ENCODE results near the gene SETX.

The SETX gene

DNA sequence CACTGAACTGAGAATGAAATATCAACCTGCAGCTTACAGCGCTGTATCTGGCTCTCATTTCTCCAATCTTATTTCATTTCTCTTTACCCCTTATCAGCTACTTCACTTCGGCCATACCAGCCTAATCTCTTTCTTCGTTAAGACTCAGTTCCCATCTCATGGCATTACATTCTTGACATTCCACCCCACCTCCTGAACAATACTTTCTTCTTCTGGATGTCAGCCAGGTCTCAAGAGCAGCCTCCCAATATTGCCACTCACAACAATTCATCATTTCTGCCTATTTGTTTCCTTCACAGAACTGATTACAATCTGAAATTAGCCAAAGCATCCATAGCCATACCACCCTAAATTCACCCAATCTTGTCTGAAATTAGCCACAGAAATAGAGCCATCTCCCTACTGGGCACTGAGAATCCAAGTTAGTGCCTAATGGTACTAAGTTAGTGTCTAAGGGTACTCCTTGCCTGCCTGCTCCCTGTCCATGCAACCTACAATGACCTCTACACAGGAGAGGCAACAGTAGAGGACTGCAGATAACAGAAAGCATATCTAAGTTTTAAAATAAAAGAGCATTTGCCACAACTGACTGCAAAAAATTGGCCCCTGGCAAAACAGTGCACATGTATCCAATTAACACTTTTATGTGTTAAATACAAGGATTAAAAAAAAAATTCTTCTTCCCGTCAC lies 35.2 kb downstream of the SETX start:
- TF ChIP-seq, protein P1, sequence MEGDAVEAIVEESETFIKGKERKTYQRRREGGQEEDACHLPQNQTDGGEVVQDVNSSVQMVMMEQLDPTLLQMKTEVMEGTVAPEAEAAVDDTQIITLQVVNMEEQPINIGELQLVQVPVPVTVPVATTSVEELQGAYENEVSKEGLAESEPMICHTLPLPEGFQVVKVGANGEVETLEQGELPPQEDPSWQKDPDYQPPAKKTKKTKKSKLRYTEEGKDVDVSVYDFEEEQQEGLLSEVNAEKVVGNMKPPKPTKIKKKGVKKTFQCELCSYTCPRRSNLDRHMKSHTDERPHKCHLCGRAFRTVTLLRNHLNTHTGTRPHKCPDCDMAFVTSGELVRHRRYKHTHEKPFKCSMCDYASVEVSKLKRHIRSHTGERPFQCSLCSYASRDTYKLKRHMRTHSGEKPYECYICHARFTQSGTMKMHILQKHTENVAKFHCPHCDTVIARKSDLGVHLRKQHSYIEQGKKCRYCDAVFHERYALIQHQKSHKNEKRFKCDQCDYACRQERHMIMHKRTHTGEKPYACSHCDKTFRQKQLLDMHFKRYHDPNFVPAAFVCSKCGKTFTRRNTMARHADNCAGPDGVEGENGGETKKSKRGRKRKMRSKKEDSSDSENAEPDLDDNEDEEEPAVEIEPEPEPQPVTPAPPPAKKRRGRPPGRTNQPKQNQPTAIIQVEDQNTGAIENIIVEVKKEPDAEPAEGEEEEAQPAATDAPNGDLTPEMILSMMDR (conservative IDR thresholded peaks at IDR 0.05; ENCODE audit: low read depth): no peak
- ChIA-PET POLR2A (ENCODE audit: low non-redundant PET) (no interaction called here), CTCF (no interaction called here)
- DNase-seq (ENCODE audit: low spot score): no peak
- H3K27ac ChIP-seq: no peak overlapping the region

- CTCF ChIA-PET: interaction anchor here (0.7 kb wide), 1 partner anchor 1641 kb away, joined by 4 read pairs; no protein-coding TSS in a partner anchor
- no peak overlapping the region for H3K27ac ChIP-seq
- POLR2A ChIA-PET (ENCODE audit: low non-redundant PET): interaction anchor here (0.7 kb wide), 1 partner anchor 27 kb away, joined by 6 read pairs; no protein-coding TSS in a partner anchor
- no peak for DNase-seq (ENCODE audit: low spot score)
- TF ChIP-seq, protein P1 (conservative IDR thresholded peaks at IDR 0.05; ENCODE audit: low read depth): 0 out of 2 replicates have a peak, but pooled peaks have one; percentile 4
Measured at GRCh38 chr9:132312873-132313272, 41.9 kb downstream of the SETX start.

- TF ChIP-seq, protein P1 (conservative IDR thresholded peaks at IDR 0.05; ENCODE audit: low read depth): no peak
- ChIA-PET POLR2A (ENCODE audit: low non-redundant PET) (no interaction called here), CTCF (interaction anchor here (0.7 kb wide), 1 partner anchor 1641 kb away, joined by 4 read pairs; no protein-coding TSS in a partner anchor)
- no peak for DNase-seq (ENCODE audit: low spot score)
- H3K27ac ChIP-seq: no peak overlapping the region
Measured at GRCh38 chr9:132312426-132312825, 42.4 kb downstream of the SETX start.

- DNase-seq (ENCODE audit: low spot score): no peak
- ChIA-PET CTCF (no interaction called here), POLR2A (ENCODE audit: low non-redundant PET) (no interaction called here)
- TF ChIP-seq, protein P1 (conservative IDR thresholded peaks at IDR 0.05; ENCODE audit: low read depth): no peak
- no peak overlapping the region for H3K27ac ChIP-seq
Measured at GRCh38 chr9:132311978-132312377, 42.8 kb downstream of the SETX start.

- TF ChIP-seq, protein P1 (conservative IDR thresholded peaks at IDR 0.05; ENCODE audit: low read depth): no peak
- no peak overlapping the region for H3K27ac ChIP-seq
- no peak for DNase-seq (ENCODE audit: low spot score)
- CTCF ChIA-PET: interaction anchor here (0.6 to 0.9 kb wide), 3 partner anchors 300 to 825 kb away, joined by 3 to 4 read pairs (median 3); no protein-coding TSS in a partner anchor
- POLR2A ChIA-PET (ENCODE audit: low non-redundant PET): no interaction called here
Measured at GRCh38 chr9:132309056-132309455, 45.7 kb downstream of the SETX start.

DNA sequence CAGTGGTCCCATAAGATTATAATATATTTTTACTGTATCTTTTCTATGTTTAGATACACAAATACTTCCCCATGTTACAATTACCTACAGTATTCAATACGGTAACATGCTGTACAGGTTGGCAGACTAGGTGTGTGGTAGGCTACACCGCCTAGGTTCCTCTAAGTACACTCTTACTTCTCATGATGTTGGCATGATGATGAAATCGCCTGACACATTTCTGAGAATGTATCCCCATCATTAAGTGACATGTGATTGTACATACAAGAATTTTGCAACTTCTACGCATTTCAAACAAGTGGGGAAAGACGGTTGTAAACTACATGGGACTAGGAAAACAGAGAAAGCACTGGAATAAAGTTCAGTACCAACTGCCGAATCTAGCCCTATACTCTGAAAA lies 53.3 kb downstream of the SETX start:
- DNase-seq (ENCODE audit: low spot score): no peak
- POLR2A ChIA-PET (ENCODE audit: low non-redundant PET): interaction anchor here (0.7 kb wide), 1 partner anchor 24 kb away, joined by 4 read pairs; no protein-coding TSS in a partner anchor
- CTCF ChIA-PET: no interaction called here
- TF ChIP-seq, protein P1 (conservative IDR thresholded peaks at IDR 0.05; ENCODE audit: low read depth): no peak
- no peak overlapping the region for H3K27ac ChIP-seq
